ENCODE measurements around the gene SULT1B1.

DNA sequence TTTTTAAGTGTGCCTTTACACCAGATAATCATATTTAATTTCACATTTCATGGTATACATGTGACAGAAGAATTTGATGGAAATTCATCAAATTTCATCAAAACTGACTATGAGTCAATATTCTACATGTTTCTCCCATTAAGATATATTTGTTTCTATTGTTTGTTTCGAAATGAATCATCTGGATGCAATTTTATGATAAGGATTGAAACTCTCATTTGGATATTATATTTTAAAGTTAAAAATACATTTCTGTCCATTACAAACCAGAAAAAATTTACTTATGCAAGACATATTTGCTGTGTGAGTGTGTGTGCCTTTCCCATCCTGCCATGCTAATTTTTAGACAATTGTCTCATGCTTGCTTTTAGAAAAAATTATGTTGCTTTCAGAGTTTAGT, 52.2 kb downstream of the SULT1B1 start:
- TF ChIP-seq, protein P1, sequence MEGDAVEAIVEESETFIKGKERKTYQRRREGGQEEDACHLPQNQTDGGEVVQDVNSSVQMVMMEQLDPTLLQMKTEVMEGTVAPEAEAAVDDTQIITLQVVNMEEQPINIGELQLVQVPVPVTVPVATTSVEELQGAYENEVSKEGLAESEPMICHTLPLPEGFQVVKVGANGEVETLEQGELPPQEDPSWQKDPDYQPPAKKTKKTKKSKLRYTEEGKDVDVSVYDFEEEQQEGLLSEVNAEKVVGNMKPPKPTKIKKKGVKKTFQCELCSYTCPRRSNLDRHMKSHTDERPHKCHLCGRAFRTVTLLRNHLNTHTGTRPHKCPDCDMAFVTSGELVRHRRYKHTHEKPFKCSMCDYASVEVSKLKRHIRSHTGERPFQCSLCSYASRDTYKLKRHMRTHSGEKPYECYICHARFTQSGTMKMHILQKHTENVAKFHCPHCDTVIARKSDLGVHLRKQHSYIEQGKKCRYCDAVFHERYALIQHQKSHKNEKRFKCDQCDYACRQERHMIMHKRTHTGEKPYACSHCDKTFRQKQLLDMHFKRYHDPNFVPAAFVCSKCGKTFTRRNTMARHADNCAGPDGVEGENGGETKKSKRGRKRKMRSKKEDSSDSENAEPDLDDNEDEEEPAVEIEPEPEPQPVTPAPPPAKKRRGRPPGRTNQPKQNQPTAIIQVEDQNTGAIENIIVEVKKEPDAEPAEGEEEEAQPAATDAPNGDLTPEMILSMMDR (IDR thresholded peaks at IDR 0.05) = no peak
- TF ChIP-seq EP300 (IDR thresholded peaks at IDR 0.05) (no peak), POLR2A (IDR thresholded peaks at IDR 0.05) (no peak)
